Thyroid gland (tissue), 4 donors: Measurements from ENCODE around the gene ACBD5. TPM values are rescaled to one million over a fixed set of nuclear protein-coding genes. Genes with fewer than 3 reads are reported as not detected.
"Not testable (repeated sequence)": the region's sequence is repeated elsewhere in the genome, so short reads cannot be mapped to it uniquely, and the experiment has no call there.

ENCODE experiments used
- DNase-seq, 2 donors: peaks; one replicate each; pipeline ENCODE4 v3.0.0-alpha.2; 2019
- H3K27ac ChIP-seq, 3 donors: fragments of 200-600 bp; sonication (generic); 1 replicate in 2 of 3; 2 replicates in 1 of 3; pipeline ENCODE4 v1.5.1; 2016 to 2019; ENCODE audit warnings: mild to moderate bottlenecking in 1 of 3, moderate library complexity in 1 of 3
- H3K27me3 ChIP-seq: fragments of 200-600 bp; sonication (generic); one replicate; pipeline ENCODE4 v1.5.1; 2019
- H3K36me3 ChIP-seq, 2 donors: fragments of 200-600 bp; sonication (generic); one replicate each; pipeline ENCODE4 v1.5.1; 2016 to 2019
- H3K4me1 ChIP-seq, 2 donors: fragments of 200-600 bp; sonication (generic); one replicate each; pipeline ENCODE4 v1.5.1; 2017 to 2019
- H3K4me3 ChIP-seq, 3 donors: fragments of 200-600 bp; sonication (generic); replicated peaks in 1 of 3; 1 replicate in 2 of 3; 2 replicates in 1 of 3; pipeline ENCODE4 v1.5.1; 2016; ENCODE audit warnings: mild to moderate bottlenecking in 1 of 3
- H3K9me3 ChIP-seq: fragments of 200-600 bp; sonication (generic); one replicate; pipeline ENCODE4 v1.5.1; 2017
- POLR2A ChIP-seq, 2 donors: fragments of 450-650 bp; IDR thresholded peaks; one replicate each; pipeline ENCODE4 v1.6.1; 2017; ENCODE audit warnings: antibody characterized with exemption in 2 of 2, mild to moderate bottlenecking in 2 of 2, moderate library complexity in 1 of 2
- WGBS, 2 donors: methylation state at CpG; one replicate each; pipeline ENCODE4 v1.1.5; 2017; 5-methylcytosine and 5-hydroxymethylcytosine counted together
- intact Hi-C: fragments of 100-400 bp; cut with DNase I; formaldehyde crosslinking; loops from one replicate; pipeline ENCODE4 v1.15.1; 2023
- total RNA-seq, 4 donors: library from RNA; depleted of rRNA; stranded (reverse); fragments of >200 nt; gene quantifications; one replicate each; pipeline ENCODE4 v1.2.3, GENCODE V29; 2016
- TF ChIP-seq, protein P1 (sequence below), 6 experiments: fragments of 200-600 bp in 3 of 6; fragments of 450-650 bp in 3 of 6; sonication (generic) in 3 of 6; IDR thresholded peaks; one replicate each; pipeline ENCODE4 v1.5.1; 2016 to 2019; ENCODE audit warnings: antibody characterized with exemption in 6 of 6, mild to moderate bottlenecking in 2 of 6, inconsistent platforms in 1 of 6, moderate library complexity in 1 of 6

ACBD5 gene, protein sequence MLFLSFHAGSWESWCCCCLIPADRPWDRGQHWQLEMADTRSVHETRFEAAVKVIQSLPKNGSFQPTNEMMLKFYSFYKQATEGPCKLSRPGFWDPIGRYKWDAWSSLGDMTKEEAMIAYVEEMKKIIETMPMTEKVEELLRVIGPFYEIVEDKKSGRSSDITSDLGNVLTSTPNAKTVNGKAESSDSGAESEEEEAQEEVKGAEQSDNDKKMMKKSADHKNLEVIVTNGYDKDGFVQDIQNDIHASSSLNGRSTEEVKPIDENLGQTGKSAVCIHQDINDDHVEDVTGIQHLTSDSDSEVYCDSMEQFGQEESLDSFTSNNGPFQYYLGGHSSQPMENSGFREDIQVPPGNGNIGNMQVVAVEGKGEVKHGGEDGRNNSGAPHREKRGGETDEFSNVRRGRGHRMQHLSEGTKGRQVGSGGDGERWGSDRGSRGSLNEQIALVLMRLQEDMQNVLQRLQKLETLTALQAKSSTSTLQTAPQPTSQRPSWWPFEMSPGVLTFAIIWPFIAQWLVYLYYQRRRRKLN
- 10 to 100 TPM; 36.5 to 43.5 (median 41.2) TPM for total RNA-seq

DNA sequence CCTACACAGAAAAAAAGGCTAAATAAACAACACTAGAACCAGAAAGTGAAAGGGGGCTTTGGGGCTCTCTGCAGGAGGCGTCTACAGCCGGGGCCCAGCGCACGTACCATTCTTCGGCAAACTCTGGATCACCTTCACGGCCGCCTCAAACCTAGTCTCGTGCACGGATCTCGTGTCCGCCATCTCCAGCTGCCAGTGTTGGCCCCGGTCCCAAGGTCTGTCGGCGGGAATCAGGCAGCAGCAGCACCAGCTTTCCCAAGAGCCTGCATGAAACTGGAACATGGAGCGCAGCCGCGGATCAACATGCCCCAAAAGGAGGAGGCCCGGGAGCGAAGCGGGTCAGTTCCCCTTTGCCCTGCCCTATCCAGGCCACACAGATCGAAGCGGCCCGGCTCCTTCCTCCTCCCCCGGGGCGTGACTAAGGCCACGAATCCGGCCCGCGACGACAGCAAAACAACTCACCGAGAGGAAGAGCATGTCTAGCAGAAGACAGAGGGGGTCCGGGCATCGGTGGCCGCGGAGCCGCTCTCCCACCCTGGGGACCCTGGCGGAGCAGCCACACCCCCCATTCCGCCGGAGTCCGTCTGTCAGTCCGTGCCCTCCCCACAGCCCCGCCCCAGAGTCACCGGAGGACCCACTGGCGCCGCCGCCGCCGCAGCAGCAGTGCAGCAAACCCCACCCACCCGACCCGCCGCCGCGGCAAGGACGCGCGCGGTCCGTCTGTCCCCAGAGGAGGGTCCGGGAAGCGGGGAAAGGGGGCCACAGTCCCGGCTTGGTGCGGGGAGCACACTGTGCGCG lies at the start of gene ACBD5:
ACBD5 (minus strand) TSS at position 586 of the 798 bp plus-strand sequence; CDS start at position 477, 109 bp downstream.
- Histone ChIP-seq H3K36me3 (no peaks in the 10 kb centered on the region), H3K4me3 (peak within 1 kb of the TSS; percentile 7 to 76 (median 39)), H3K27ac (peak within 1 kb of the TSS; percentile 94 to 97 (median 94)), H3K27me3 (no peaks in the 10 kb centered on the region), H3K4me1 (peaks cover 7 to 25% of the 10 kb centered on the region in 2 donors), H3K9me3 (no peaks in the 10 kb centered on the region)
- 0% methylated on average over 17 to 42 of the region's 64 CpGs for WGBS, 2 donors
- intact Hi-C loops: no loop called here
- TF ChIP-seq POLR2A (IDR thresholded peaks at IDR 0.05): peak; percentile 13 to 88
- TF ChIP-seq, protein P1, sequence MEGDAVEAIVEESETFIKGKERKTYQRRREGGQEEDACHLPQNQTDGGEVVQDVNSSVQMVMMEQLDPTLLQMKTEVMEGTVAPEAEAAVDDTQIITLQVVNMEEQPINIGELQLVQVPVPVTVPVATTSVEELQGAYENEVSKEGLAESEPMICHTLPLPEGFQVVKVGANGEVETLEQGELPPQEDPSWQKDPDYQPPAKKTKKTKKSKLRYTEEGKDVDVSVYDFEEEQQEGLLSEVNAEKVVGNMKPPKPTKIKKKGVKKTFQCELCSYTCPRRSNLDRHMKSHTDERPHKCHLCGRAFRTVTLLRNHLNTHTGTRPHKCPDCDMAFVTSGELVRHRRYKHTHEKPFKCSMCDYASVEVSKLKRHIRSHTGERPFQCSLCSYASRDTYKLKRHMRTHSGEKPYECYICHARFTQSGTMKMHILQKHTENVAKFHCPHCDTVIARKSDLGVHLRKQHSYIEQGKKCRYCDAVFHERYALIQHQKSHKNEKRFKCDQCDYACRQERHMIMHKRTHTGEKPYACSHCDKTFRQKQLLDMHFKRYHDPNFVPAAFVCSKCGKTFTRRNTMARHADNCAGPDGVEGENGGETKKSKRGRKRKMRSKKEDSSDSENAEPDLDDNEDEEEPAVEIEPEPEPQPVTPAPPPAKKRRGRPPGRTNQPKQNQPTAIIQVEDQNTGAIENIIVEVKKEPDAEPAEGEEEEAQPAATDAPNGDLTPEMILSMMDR (IDR thresholded peaks at IDR 0.05): no peak
- DNase-seq: peak; percentile 93 to 94

DNA sequence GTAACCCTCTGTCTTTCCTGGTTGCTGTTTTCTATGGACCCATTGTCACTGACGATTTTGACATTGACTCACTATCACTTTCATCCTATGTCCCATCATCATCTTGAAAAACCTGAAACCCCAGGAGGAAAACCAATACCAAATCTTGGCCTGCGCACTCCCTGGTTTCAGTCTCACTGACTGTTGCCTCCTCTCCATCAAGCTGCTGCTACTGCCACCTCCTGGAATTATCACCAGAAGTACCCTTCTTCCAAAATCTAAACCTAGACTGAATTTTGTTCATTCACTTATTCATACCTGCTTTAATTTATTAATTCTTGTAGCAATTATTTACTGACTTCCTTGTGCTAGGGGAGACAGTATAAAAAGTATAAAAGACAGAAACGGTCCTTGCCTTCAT lies 44.5 kb upstream of the ACBD5 start:
- Histone ChIP-seq H3K4me3 (no peak overlapping the region), H3K27me3 (no peaks in the 10 kb centered on the region), H3K27ac (no peak overlapping the region), H3K9me3 (no peaks in the 10 kb centered on the region), H3K4me1 (peaks cover 4 to 8% of the 10 kb centered on the region in 2 donors), H3K36me3 (no peaks in the 10 kb centered on the region)
- intact Hi-C loops: loop anchor here (10.0 kb wide), 1 partner anchor 50 kb away; no protein-coding TSS in a partner anchor
- 61 to 67% methylated on average over 3 of the region's 3 CpGs for WGBS, 2 donors
- no peak for TF ChIP-seq POLR2A (IDR thresholded peaks at IDR 0.05)
- TF ChIP-seq, protein P1 (IDR thresholded peaks at IDR 0.05): peak in 5 of 6 experiments; percentile 29 to 52 (median 47)
- peak; percentile 38 to 53 for DNase-seq

DNA sequence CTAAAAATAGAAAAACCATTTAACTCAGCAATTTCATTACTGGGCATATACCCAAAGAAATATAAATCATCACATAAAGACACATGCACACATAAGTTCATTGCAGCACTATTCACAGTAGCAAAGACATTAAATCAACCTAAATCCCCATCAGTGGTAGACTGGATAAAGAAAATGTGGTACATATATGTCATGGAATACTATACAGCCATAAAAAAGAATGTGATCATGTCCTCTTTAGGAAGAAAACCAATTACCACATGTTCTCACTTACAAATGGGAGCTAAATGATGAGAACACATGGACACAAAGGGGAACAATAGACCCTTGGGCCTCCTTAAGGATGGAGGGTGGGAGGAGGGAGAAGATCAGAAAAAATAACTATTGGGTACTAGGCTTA lies 36.0 kb upstream of the ACBD5 start:
- intact Hi-C loops: no loop called here
- H3K27ac ChIP-seq: no peak overlapping the region
- no peak for DNase-seq
- H3K36me3 ChIP-seq: no peaks in the 10 kb centered on the region
- no peak for TF ChIP-seq POLR2A (IDR thresholded peaks at IDR 0.05)
- TF ChIP-seq, protein P1 (IDR thresholded peaks at IDR 0.05): no peak
- no peak overlapping the region for H3K4me3 ChIP-seq
- H3K4me1 ChIP-seq: no peaks in the 10 kb centered on the region
- no peaks in the 10 kb centered on the region for H3K9me3 ChIP-seq
- no peaks in the 10 kb centered on the region for H3K27me3 ChIP-seq

DNA sequence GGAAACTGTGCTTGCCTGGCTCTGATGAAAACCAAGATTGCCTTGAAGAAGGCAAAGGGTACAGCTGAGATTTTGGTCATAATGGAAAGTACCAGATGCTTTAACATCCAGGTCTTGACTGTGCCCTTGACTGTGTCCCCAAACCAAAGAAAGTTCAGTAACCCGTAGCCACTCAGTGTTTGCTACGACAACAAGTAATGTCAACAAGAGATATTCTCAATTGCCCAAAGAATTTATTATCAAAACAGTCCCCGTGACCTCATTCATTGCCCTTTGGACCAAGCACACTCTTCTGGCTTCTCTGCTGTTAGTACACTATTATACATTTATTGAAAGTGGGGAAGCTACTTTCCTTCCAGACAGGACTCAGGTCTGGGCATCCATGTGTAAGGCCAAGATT lies 25.4 kb upstream of the ACBD5 start:
- WGBS, 2 donors: 20 to 22% methylated on average over 3 of the region's 3 CpGs
- TF ChIP-seq POLR2A (IDR thresholded peaks at IDR 0.05): peak in 1 of 2 donors; percentile 24
- DNase-seq: peak; percentile 59 to 65
- H3K4me3 ChIP-seq, H3K27me3 ChIP-seq, intact Hi-C loops, H3K36me3 ChIP-seq, H3K9me3 ChIP-seq: not testable (repeated sequence)
- Histone ChIP-seq H3K27ac (peak overlapping the region; percentile 69 to 89 (median 84)), H3K4me1 (peaks cover 15 to 20% of the 10 kb centered on the region in 2 donors)

DNA sequence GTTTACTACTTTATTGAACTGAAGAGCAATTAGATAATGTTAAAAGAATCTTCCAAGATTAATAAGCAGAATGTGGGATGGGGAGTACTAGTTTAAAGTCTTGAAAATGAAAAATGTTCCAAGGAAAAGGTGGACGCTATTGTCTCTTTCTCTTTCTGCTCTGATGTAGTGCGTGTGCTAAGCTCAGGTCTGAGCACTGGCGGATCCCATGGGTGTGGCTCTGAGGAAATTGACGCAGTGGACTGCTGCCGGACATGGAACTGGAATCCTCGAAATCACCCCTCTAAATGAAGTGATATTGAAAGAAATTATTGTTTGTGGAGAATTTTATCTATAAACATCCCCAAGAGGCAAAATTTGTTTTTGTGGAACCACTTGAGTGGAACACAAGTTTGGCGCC lies 22.2 kb upstream of the ACBD5 start:
- H3K4me3 ChIP-seq, H3K27me3 ChIP-seq, H3K36me3 ChIP-seq, intact Hi-C loops, DNase-seq, H3K9me3 ChIP-seq: not testable (repeated sequence)
- H3K4me1 ChIP-seq: peaks cover 15 to 17% of the 10 kb centered on the region in 2 donors
- peak overlapping the region; percentile 6 to 45 (median 40) for H3K27ac ChIP-seq
- 93 to 94% methylated on average over 7 of the region's 7 CpGs for WGBS, 2 donors
